Calu3 (cell line): ENCODE measurements around the gene PHIP. TPM values are rescaled to one million over a fixed set of nuclear protein-coding genes. Genes with fewer than 3 reads are reported as not detected.

Source experiments
- BruUV-seq: library from RNA; stranded (reverse); fragments of 400-500 nt; replicated peaks from 2 replicates; lab custom pipeline; 2021; lab: Mats Ljungman, UMichigan
- CTCF ChIA-PET: fragments of 300-600 bp; sonication (Branson Sonifier 250); formaldehyde crosslinking; loops from one replicate; lab custom pipeline; 2022; ENCODE audit warnings: antibody characterized with exemption; lab: Charles Lee
- DNase-seq: peaks from one replicate; pipeline ENCODE4 v3.0.0; 2022
- H3K27ac Mint-ChIP-seq: one replicate; pipeline ENCODE4 v1.8.0; 2022; ENCODE audit warnings: mixed read lengths; ENCODE audit not compliant: unreplicated experiment
- H3K27me3 Mint-ChIP-seq: one replicate; pipeline ENCODE4 v1.8.0; 2022; ENCODE audit warnings: mixed read lengths; ENCODE audit not compliant: unreplicated experiment
- H3K36me3 Mint-ChIP-seq: one replicate; pipeline ENCODE4 v1.8.0; 2022; ENCODE audit warnings: mild to moderate bottlenecking, moderate library complexity, mixed read lengths; ENCODE audit not compliant: insufficient read depth, unreplicated experiment
- H3K4me1 Mint-ChIP-seq: one replicate; pipeline ENCODE4 v1.8.0; 2022; ENCODE audit warnings: mild to moderate bottlenecking, low read depth, mixed read lengths; ENCODE audit not compliant: unreplicated experiment
- H3K4me3 Mint-ChIP-seq: one replicate; pipeline ENCODE4 v1.8.0; 2022; ENCODE audit warnings: mild to moderate bottlenecking, low read depth, moderate library complexity, mixed read lengths; ENCODE audit not compliant: unreplicated experiment
- H3K9me3 Mint-ChIP-seq: one replicate; pipeline ENCODE4 v1.8.0; 2022; ENCODE audit warnings: low read depth, mixed read lengths; ENCODE audit not compliant: unreplicated experiment
- intact Hi-C: fragments of 100-400 bp; cut with micrococcal nuclease; formaldehyde crosslinking; loops from one replicate; pipeline ENCODE4 v1.10.0; 2022; ENCODE audit not compliant: unreplicated experiment
- total RNA-seq: library from RNA; stranded (reverse); gene quantifications from 2 replicates; pipeline ENCODE4 v1.2.3, GENCODE V29; 2022
- TF ChIP-seq, protein P1 (sequence below): fragments of 200-600 bp; IDR thresholded peaks from one replicate; pipeline ENCODE4 v1.8.0; 2022; ENCODE audit warnings: antibody characterized with exemption; ENCODE audit not compliant: unreplicated experiment

Gene PHIP
- total RNA-seq, 1 experiment from 2014 or later = 50.8 TPM

DNA sequence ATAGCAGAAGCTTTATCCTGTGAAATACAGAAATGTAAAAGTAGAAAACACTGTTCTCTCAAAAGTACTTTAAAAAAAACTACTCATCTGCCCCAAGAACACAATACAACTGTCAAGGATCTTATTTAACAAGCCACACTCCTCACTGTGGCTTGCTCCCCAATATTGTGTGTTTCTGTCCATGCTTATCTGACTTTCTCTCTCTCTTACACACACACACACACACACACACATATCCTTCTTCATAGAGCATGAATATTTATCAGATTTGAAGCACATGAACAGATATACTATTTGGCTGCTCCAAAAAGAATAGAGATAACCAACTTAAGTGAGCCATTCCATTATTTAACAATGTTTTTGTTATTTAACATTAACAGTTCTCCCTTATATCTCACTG lies 3.6 kb upstream of the PHIP start:
- BruUV-seq = no TSS peak
- TF ChIP-seq, protein P1, sequence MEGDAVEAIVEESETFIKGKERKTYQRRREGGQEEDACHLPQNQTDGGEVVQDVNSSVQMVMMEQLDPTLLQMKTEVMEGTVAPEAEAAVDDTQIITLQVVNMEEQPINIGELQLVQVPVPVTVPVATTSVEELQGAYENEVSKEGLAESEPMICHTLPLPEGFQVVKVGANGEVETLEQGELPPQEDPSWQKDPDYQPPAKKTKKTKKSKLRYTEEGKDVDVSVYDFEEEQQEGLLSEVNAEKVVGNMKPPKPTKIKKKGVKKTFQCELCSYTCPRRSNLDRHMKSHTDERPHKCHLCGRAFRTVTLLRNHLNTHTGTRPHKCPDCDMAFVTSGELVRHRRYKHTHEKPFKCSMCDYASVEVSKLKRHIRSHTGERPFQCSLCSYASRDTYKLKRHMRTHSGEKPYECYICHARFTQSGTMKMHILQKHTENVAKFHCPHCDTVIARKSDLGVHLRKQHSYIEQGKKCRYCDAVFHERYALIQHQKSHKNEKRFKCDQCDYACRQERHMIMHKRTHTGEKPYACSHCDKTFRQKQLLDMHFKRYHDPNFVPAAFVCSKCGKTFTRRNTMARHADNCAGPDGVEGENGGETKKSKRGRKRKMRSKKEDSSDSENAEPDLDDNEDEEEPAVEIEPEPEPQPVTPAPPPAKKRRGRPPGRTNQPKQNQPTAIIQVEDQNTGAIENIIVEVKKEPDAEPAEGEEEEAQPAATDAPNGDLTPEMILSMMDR = no peak
- H3K4me1 Mint-ChIP-seq = peaks cover 8% of the 10 kb centered on the region

DNA sequence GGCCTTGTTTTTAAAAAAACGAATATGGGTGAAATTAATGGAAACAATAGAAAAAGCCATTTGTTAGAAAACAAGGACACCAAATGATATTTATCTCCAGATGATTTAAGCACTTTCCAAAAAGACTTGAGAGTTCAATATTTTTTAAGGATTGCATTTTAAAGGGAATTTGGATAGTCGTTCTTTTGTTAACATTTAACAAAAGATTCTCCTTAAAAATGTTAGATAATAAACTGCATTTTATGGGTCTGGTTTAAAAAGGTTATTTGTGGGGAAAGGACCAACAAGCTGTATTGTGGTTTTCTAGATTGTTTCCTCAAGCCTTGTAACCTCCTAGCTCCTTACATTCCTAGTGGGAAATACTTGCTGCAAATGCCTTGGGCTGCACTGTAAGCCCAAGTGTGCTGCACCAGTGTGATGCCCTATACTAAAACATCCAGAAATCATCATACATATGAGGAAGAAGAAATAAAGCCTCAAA lies 1.5 kb upstream of the PHIP start:
- H3K4me1 Mint-ChIP-seq = peaks cover 8% of the 10 kb centered on the region
- H3K27ac Mint-ChIP-seq = peak overlapping the region; percentile 92
- no peaks in the 10 kb centered on the region for H3K27me3 Mint-ChIP-seq
- CTCF ChIA-PET = interaction anchor here (0.6 to 0.7 kb wide), 2 partner anchors 31 to 1781 kb away, joined by 5 to 7 read pairs; no protein-coding TSS in a partner anchor
- intact Hi-C loops = loop anchor here (2.0 to 10.0 kb wide), 3 partner anchors 151 to 595 kb away; no protein-coding TSS in a partner anchor
- no peaks in the 10 kb centered on the region for H3K9me3 Mint-ChIP-seq
- BruUV-seq = no TSS peak
- H3K4me3 Mint-ChIP-seq = peak overlapping the region; percentile 92
- H3K36me3 Mint-ChIP-seq = peaks cover 44% of the 10 kb centered on the region
- TF ChIP-seq, protein P1 = no peak
- DNase-seq = no peak

More for the DNA sequence above, 3.6 kb upstream of the PHIP start:
- no peak for DNase-seq
- CTCF ChIA-PET = no interaction called here
- Mint-ChIP-seq H3K9me3 (no peaks in the 10 kb centered on the region), H3K4me3 (no peak overlapping the region), H3K27me3 (no peaks in the 10 kb centered on the region), H3K27ac (no peak overlapping the region), H3K36me3 (peaks cover 25% of the 10 kb centered on the region)
- intact Hi-C loops = no loop called here

DNA sequence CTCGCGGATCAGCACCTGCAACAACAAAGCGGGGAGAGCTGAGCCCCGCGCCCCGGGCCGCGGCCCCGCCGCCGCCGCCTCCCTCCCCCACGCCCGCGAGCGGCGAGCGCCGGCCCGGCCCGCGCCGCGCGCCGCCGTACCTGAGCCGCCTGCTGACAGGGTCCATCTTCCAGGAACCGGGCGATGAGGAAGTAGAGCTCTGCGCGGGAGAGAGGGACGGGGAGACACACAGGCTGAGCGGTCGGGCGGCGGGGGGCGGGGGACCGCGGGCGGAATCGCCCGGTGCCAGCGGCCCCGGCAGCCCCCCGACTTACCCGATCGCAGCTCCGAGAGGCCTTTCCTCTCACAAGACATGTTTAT lies 359 bp downstream of the PHIP start:
- H3K27me3 Mint-ChIP-seq = no peaks in the 10 kb centered on the region
- H3K9me3 Mint-ChIP-seq = no peaks in the 10 kb centered on the region
- peak; percentile 57 for DNase-seq
- intact Hi-C loops = loop anchor here (2.0 to 10.0 kb wide), 4 partner anchors 153 to 597 kb away; no protein-coding TSS in a partner anchor
- no TSS peak for BruUV-seq
- H3K36me3 Mint-ChIP-seq = peaks cover 46% of the 10 kb centered on the region
- H3K4me1 Mint-ChIP-seq = no peaks in the 10 kb centered on the region
- H3K4me3 Mint-ChIP-seq = peak overlapping the region; percentile 92
- CTCF ChIA-PET = interaction anchor here (0.6 kb wide), 1 partner anchor 89 kb away, joined by 4 read pairs; no protein-coding TSS in a partner anchor
- peak overlapping the region; percentile 92 for H3K27ac Mint-ChIP-seq
- TF ChIP-seq, protein P1 = no peak

DNA sequence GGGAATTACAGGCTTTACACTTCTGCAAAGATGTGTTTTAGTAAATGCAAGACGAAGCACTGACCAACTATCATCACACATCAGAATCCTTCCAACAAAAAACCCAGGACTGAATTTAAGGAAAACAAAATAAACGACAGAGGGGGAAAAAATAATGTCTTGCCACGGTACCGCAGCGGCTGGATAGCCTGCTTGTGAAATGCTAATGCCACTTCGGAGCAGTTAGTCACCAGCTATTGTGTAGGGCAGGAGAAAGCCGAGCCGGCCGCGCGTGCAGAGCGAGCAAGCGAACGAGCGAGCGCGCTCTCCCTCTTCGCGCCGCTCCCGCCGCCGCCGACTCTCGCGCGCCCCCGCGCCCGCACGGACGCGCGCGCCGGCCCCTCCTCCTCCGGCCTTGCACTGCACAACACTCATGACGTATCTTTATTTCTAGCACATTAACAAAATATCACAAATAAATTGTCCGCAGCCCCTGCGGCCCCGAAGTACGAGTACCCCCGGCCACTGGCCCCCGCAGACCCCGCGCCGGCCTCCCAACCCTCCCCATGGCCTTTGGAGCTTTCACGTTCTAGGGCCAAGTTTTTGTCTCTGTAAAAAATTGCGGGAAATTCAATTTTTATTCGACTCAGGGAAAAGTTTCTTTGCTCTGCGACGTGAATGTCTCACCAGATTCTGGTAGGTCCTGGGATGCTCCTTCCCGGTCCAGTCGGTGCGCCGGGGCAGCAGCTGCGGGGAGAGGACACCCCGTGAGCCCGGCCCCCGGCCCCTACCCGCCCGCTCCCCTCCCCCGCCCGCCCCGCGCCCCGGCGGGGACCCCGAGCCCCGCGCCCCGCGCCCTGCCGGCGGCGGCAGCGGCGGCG lies 1.0 kb downstream of the PHIP start:
- BruUV-seq = no TSS peak
- Mint-ChIP-seq H3K27ac (peak overlapping the region; percentile 80), H3K4me1 (no peaks in the 10 kb centered on the region), H3K27me3 (no peaks in the 10 kb centered on the region), H3K4me3 (peak overlapping the region; percentile 92), H3K36me3 (peaks cover 52% of the 10 kb centered on the region), H3K9me3 (no peaks in the 10 kb centered on the region)
- intact Hi-C loops = loop anchor here (2.0 to 10.0 kb wide), 3 partner anchors 224 to 598 kb away; no protein-coding TSS in a partner anchor
- CTCF ChIA-PET = interaction anchor here (0.6 kb wide), 1 partner anchor 90 kb away, joined by 4 read pairs; no protein-coding TSS in a partner anchor
- TF ChIP-seq, protein P1 = no peak
- peak; percentile 92 for DNase-seq
